CD14-positive monocyte (primary cell): Measurements from ENCODE around the gene GLCCI1. TPM values are rescaled to one million over a fixed set of nuclear protein-coding genes. Genes with fewer than 3 reads are reported as not detected.

Experiments used
- DNase-seq, 3 donors: peaks; one replicate each; pipeline ENCODE4 v3.0.0-alpha.2; 2011 to 2022
- H2AFZ ChIP-seq: 2 replicates; pipeline ENCODE4 v1.6.0; 2012; ENCODE audit warnings: mild to moderate bottlenecking, low read depth, low read length, inconsistent platforms; ENCODE audit not compliant: insufficient read depth, poor library complexity, severe bottlenecking
- H3K27ac ChIP-seq, 2 donors: 1 replicate in 1 of 2; 2 replicates in 1 of 2; pipeline ENCODE4 v1.5.1; 2012 to 2013; ENCODE audit warnings: low read length in 2 of 2, control low read depth in 1 of 2, inconsistent platforms in 1 of 2, low read depth in 1 of 2, mild to moderate bottlenecking in 1 of 2
- H3K27me3 ChIP-seq, 2 donors: one replicate each; pipeline versions ENCODE4 v1.6.0 to v1.6.1; 2011 to 2013; ENCODE audit warnings: low read length in 2 of 2; ENCODE audit not compliant: control insufficient read depth in 2 of 2, insufficient read depth in 2 of 2
- H3K36me3 ChIP-seq, 2 donors: replicated peaks in 1 of 2; 1 replicate in 1 of 2; 2 replicates in 1 of 2; pipeline versions ENCODE4 v1.5.1 to v1.6.1; 2012 to 2013; ENCODE audit warnings: low read length in 2 of 2, control low read depth in 1 of 2, inconsistent platforms in 1 of 2, mild to moderate bottlenecking in 1 of 2; ENCODE audit not compliant: insufficient read depth in 2 of 2, control insufficient read depth in 1 of 2
- H3K4me1 ChIP-seq, 2 donors: 1 replicate in 1 of 2; 2 replicates in 1 of 2; pipeline versions ENCODE4 v1.5.1 to v1.6.1; 2012 to 2013; ENCODE audit warnings: low read length in 2 of 2, control low read depth in 1 of 2, inconsistent platforms in 1 of 2, mild to moderate bottlenecking in 1 of 2, moderate library complexity in 1 of 2; ENCODE audit not compliant: insufficient read depth in 2 of 2, control insufficient read depth in 1 of 2
- H3K4me2 ChIP-seq: replicated peaks from 2 replicates; pipeline ENCODE3; 2012; ENCODE audit warnings: low read length, moderate library complexity, mild to moderate bottlenecking; ENCODE audit not compliant: poor library complexity, severe bottlenecking; ENCODE audit errors: extremely low read depth
- H3K4me3 ChIP-seq, 3 experiments: fragments of 200-600 bp in 1 of 3; sonication (generic) in 1 of 3; replicated peaks in 1 of 3; 1 replicate in 2 of 3; 2 replicates in 1 of 3; pipeline ENCODE4 v1.5.1; 2011 to 2013; ENCODE audit warnings: low read length in 3 of 3, mild to moderate bottlenecking in 3 of 3, control low read depth in 2 of 3, low read depth in 2 of 3, inconsistent platforms in 1 of 3, moderate library complexity in 1 of 3
- H3K79me2 ChIP-seq: 2 replicates; pipeline ENCODE4 v1.6.0; 2012; ENCODE audit warnings: mild to moderate bottlenecking, control low read depth, inconsistent platforms, low read length, moderate library complexity; ENCODE audit not compliant: insufficient read depth
- H3K9ac ChIP-seq: 2 replicates; pipeline ENCODE4 v1.6.0; 2017; ENCODE audit warnings: low read length, mild to moderate bottlenecking; ENCODE audit not compliant: insufficient read depth, poor library complexity, severe bottlenecking
- H3K9me3 ChIP-seq, 2 donors: replicated peaks in 1 of 2; 1 replicate in 1 of 2; 2 replicates in 1 of 2; pipeline versions ENCODE4 v1.5.1 to v1.6.1; 2012 to 2013; ENCODE audit warnings: low read length in 2 of 2, control low read depth in 1 of 2; ENCODE audit not compliant: control insufficient read depth in 1 of 2, insufficient read depth in 1 of 2
- H4K20me1 ChIP-seq: 2 replicates; pipeline ENCODE4 v1.6.0; 2012; ENCODE audit warnings: mild to moderate bottlenecking, low read length, control low read depth, moderate library complexity; ENCODE audit not compliant: insufficient read depth
- H3K27ac Mint-ChIP-seq, 7 donors: one replicate each; pipeline ENCODE4 v1.8.0; 2020; ENCODE audit warnings: mild to moderate bottlenecking in 7 of 7, mixed read lengths in 7 of 7, moderate library complexity in 6 of 7, inconsistent platforms in 2 of 7
- H3K27me3 Mint-ChIP-seq, 3 donors: one replicate each; pipeline ENCODE4 v1.8.0; 2021 to 2022; ENCODE audit warnings: low read depth in 3 of 3, mild to moderate bottlenecking in 3 of 3, mixed read lengths in 3 of 3, moderate library complexity in 3 of 3, inconsistent platforms in 1 of 3
- H3K36me3 Mint-ChIP-seq, 2 donors: one replicate each; pipeline ENCODE4 v1.8.0; 2020; ENCODE audit warnings: mixed read lengths in 2 of 2, inconsistent platforms in 1 of 2, mild to moderate bottlenecking in 1 of 2
- H3K4me1 Mint-ChIP-seq: one replicate; pipeline ENCODE4 v1.8.0; 2020; ENCODE audit warnings: mild to moderate bottlenecking, mixed read lengths
- H3K4me3 Mint-ChIP-seq, 2 donors: one replicate each; pipeline ENCODE4 v1.8.0; 2020; ENCODE audit warnings: mild to moderate bottlenecking in 2 of 2, mixed read lengths in 2 of 2, moderate library complexity in 1 of 2
- H3K9me3 Mint-ChIP-seq, 7 donors: one replicate each; pipeline ENCODE4 v1.8.0; 2020 to 2022; ENCODE audit warnings: mixed read lengths in 7 of 7, mild to moderate bottlenecking in 6 of 7, moderate library complexity in 6 of 7, inconsistent platforms in 2 of 7
- WGBS: methylation state at CpG from one replicate; pipeline ENCODE4 v1.1.5; 2013; ENCODE audit warnings: missing lambda C conversion rate; ENCODE audit not compliant: insufficient coverage; 5-methylcytosine and 5-hydroxymethylcytosine counted together
- intact Hi-C, 2 donors: fragments of 100-400 bp; cut with micrococcal nuclease; formaldehyde crosslinking; loops; one replicate each; pipeline versions ENCODE4 v1.15.0 to v1.15.1; 2023
- polyA plus RNA-seq, 3 donors: library from polyadenylated mRNA; depleted of rRNA in 1 of 3; unstranded in 2 of 3; stranded (reverse) in 1 of 3; fragments of 300-500 nt in 2 of 3; fragments of >200 nt in 1 of 3; fragmentation: Illumina TruSeq in 2 of 3; gene quantifications; 1 replicate in 2 of 3; 2 replicates in 1 of 3; pipeline ENCODE4 v1.2.3, GENCODE V29; 2012 to 2021
- TF ChIP-seq, protein P1 (sequence below): fragments of 200-600 bp; IDR thresholded peaks from one replicate; pipeline ENCODE4 v1.8.0; 2022; ENCODE audit warnings: antibody characterized with exemption, mild to moderate bottlenecking

The GLCCI1 gene
- polyA plus RNA-seq, 3 donors = 0.89 to 2.1 (median 1.1) TPM

DNA sequence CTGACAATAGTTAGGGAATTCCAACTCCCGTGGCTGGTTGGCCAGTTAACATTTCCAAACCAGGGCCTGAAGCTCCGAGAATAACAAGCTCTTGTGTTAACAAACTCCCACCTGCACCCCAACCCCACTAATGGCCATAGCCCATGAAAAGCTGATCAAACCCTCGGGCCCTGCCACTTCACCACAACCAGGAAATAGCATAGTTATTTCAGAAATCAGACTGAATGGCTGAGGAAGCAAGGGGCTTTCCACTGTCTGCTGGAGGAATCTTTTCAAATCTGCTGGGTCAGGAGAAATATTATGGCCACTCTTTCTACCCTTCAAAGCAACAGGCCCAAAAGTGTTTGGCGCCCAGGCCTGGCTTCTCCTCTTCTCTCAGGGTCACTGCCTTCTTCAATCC lies 145.6 kb downstream of the GLCCI1 start:
- WGBS = 80% methylated on average over 3 of the region's 4 CpGs
- Histone ChIP-seq H3K9me3 (peaks cover 0 to 11% of the 10 kb centered on the region in 2 donors), H3K27ac (no peak overlapping the region), H3K9ac (no peak overlapping the region), H2AFZ (no peak overlapping the region), H3K4me1 (no peaks in the 10 kb centered on the region), H3K4me2 (no peak overlapping the region), H3K36me3 (no peaks in the 10 kb centered on the region), H3K79me2 (no peaks in the 10 kb centered on the region), H4K20me1 (no peaks in the 10 kb centered on the region), H3K27me3 (no peaks in the 10 kb centered on the region), H3K4me3 (no peak overlapping the region)
- DNase-seq = no peak
- H3K27ac Mint-ChIP-seq = no peak overlapping the region
- H3K36me3 Mint-ChIP-seq = peaks cover 0 to 7% of the 10 kb centered on the region in 2 donors
- TF ChIP-seq, protein P1, sequence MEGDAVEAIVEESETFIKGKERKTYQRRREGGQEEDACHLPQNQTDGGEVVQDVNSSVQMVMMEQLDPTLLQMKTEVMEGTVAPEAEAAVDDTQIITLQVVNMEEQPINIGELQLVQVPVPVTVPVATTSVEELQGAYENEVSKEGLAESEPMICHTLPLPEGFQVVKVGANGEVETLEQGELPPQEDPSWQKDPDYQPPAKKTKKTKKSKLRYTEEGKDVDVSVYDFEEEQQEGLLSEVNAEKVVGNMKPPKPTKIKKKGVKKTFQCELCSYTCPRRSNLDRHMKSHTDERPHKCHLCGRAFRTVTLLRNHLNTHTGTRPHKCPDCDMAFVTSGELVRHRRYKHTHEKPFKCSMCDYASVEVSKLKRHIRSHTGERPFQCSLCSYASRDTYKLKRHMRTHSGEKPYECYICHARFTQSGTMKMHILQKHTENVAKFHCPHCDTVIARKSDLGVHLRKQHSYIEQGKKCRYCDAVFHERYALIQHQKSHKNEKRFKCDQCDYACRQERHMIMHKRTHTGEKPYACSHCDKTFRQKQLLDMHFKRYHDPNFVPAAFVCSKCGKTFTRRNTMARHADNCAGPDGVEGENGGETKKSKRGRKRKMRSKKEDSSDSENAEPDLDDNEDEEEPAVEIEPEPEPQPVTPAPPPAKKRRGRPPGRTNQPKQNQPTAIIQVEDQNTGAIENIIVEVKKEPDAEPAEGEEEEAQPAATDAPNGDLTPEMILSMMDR = no peak
- peaks cover 0 to 7% (median 2%) of the 10 kb centered on the region in 3 donors for H3K27me3 Mint-ChIP-seq
- peaks cover 9 to 20% (median 10%) of the 10 kb centered on the region in 7 donors for H3K9me3 Mint-ChIP-seq
- H3K4me3 Mint-ChIP-seq = no peak overlapping the region
- H3K4me1 Mint-ChIP-seq = no peaks in the 10 kb centered on the region
- intact Hi-C loops = no loop called here

GRCh38 chr7:8115547-8116402 lies 147.2 kb downstream of the GLCCI1 start:
- Mint-ChIP-seq H3K27me3 (peaks cover 0 to 3% (median 2%) of the 10 kb centered on the region in 3 donors), H3K27ac (no peak overlapping the region), H3K9me3 (peaks cover 9 to 20% (median 10%) of the 10 kb centered on the region in 7 donors), H3K4me1 (no peaks in the 10 kb centered on the region), H3K4me3 (no peak overlapping the region), H3K36me3 (peaks cover 0 to 7% of the 10 kb centered on the region in 2 donors)
- Histone ChIP-seq H3K36me3 (no peaks in the 10 kb centered on the region), H3K9ac (no peak overlapping the region), H3K4me2 (no peak overlapping the region), H3K27ac (no peak overlapping the region), H4K20me1 (no peaks in the 10 kb centered on the region), H3K27me3 (no peaks in the 10 kb centered on the region), H3K9me3 (peaks cover 0 to 11% of the 10 kb centered on the region in 2 donors), H3K4me1 (no peaks in the 10 kb centered on the region), H3K79me2 (no peaks in the 10 kb centered on the region), H2AFZ (no peak overlapping the region), H3K4me3 (no peak overlapping the region)
- intact Hi-C loops = no loop called here
- 75% methylated on average over 2 of the region's 3 CpGs for WGBS
- no peak for DNase-seq
- TF ChIP-seq, protein P1 = no peak
